Keratinocyte (primary cell): ENCODE measurements around the gene MYLK4. TPM values are rescaled to one million over a fixed set of nuclear protein-coding genes. Genes with fewer than 3 reads are reported as not detected.

Experiments
- DNase-seq: peaks from one replicate; pipeline ENCODE4 v3.0.0-alpha.2; 2011; ENCODE audit warnings: low read depth, missing footprints, low spot score
- FAIRE-seq: peaks from 2 replicates; lab custom pipeline; 2011; peaks lifted over from hg19 to GRCh38; lab: Jason Lieb, UNC
- H2AFZ ChIP-seq: 2 replicates; pipeline ENCODE4 v1.6.0; 2012; ENCODE audit warnings: low read length, control low read depth, inconsistent platforms; ENCODE audit not compliant: control insufficient read depth
- H3K27ac ChIP-seq: 2 replicates; pipeline ENCODE4 v1.5.1; 2011; ENCODE audit warnings: low read length; ENCODE audit not compliant: control insufficient read depth, insufficient read depth
- H3K27me3 ChIP-seq: 3 replicates; pipeline ENCODE4 v1.6.0; 2011; ENCODE audit warnings: low read length; ENCODE audit not compliant: control insufficient read depth, insufficient read depth; ENCODE audit errors: extremely low read depth
- H3K36me3 ChIP-seq, 2 experiments: 2 replicates in 1 of 2; 3 replicates in 1 of 2; pipeline ENCODE4 v1.5.1; 2011; ENCODE audit warnings: low read length in 2 of 2, mild to moderate bottlenecking in 1 of 2; ENCODE audit not compliant: control insufficient read depth in 2 of 2, insufficient read depth in 2 of 2; ENCODE audit errors: extremely low read depth in 1 of 2
- H3K4me1 ChIP-seq: 3 replicates; pipeline ENCODE4 v1.5.1; 2011; ENCODE audit warnings: low read length; ENCODE audit not compliant: control insufficient read depth, insufficient read depth; ENCODE audit errors: extremely low read depth
- H3K4me2 ChIP-seq: 3 replicates; pipeline ENCODE4 v1.6.0; 2011; ENCODE audit warnings: low read depth, low read length; ENCODE audit not compliant: control insufficient read depth, insufficient read depth; ENCODE audit errors: extremely low read depth
- H3K4me3 ChIP-seq, 3 experiments: fragments of 200-600 bp in 1 of 3; sonication (generic) in 1 of 3; 2 replicates in 2 of 3; 3 replicates in 1 of 3; pipeline ENCODE4 v1.5.1; 2011 to 2016; ENCODE audit warnings: low read length in 3 of 3, mild to moderate bottlenecking in 3 of 3, control low read depth in 2 of 3, inconsistent platforms in 1 of 3, low read depth in 1 of 3, mixed read lengths in 1 of 3, mixed run types in 1 of 3, moderate library complexity in 1 of 3; ENCODE audit not compliant: control insufficient read depth in 2 of 3, insufficient read depth in 2 of 3; ENCODE audit errors: extremely low read depth in 1 of 3
- H3K79me2 ChIP-seq: 2 replicates; pipeline ENCODE4 v1.6.0; 2012; ENCODE audit warnings: low read length; ENCODE audit not compliant: control insufficient read depth, insufficient read depth
- H3K9ac ChIP-seq: 3 replicates; pipeline ENCODE4 v1.6.0; 2011; ENCODE audit warnings: low read length; ENCODE audit not compliant: control insufficient read depth, insufficient read depth; ENCODE audit errors: extremely low read depth
- H3K9me1 ChIP-seq: 3 replicates; pipeline ENCODE4 v1.6.0; 2011; ENCODE audit warnings: low read length; ENCODE audit not compliant: control insufficient read depth, insufficient read depth; ENCODE audit errors: extremely low read depth
- H3K9me3 ChIP-seq: 2 replicates; pipeline ENCODE4 v1.5.1; 2012; ENCODE audit warnings: low read depth, low read length; ENCODE audit not compliant: control insufficient read depth
- H4K20me1 ChIP-seq: 3 replicates; pipeline ENCODE4 v1.6.0; 2011; ENCODE audit warnings: low read length; ENCODE audit not compliant: control insufficient read depth, insufficient read depth; ENCODE audit errors: extremely low read depth
- CTCF ChIP-seq, 3 experiments: IDR thresholded peaks in 1 of 3; conservative IDR thresholded peaks in 1 of 3; optimal IDR thresholded peaks in 1 of 3; 2 replicates in 2 of 3; 3 replicates in 1 of 3; pipeline versions ENCODE3 to v1.5.1; 2011; ENCODE audit warnings: low read length in 3 of 3, mild to moderate bottlenecking in 3 of 3, moderate library complexity in 2 of 3, control low read depth in 1 of 3, inconsistent platforms in 1 of 3; ENCODE audit not compliant: insufficient read depth in 2 of 3; ENCODE audit errors: extremely low read depth in 1 of 3
- EZH2 ChIP-seq: IDR thresholded peaks from one replicate; pipeline ENCODE4 v1.6.1; 2012; ENCODE audit warnings: inconsistent platforms, mild to moderate bottlenecking, low read length, moderate library complexity
- dilution Hi-C: fragments of 300-500 bp; cut with MboI; formaldehyde crosslinking; loops from one replicate; pipeline ENCODE4 v1.7.0; 2020; ENCODE audit warnings: low sequenced_read_pairs; ENCODE audit not compliant: extremely low pct_ligation_motif_present
- polyA plus RNA-seq, 5 experiments: library from polyadenylated mRNA; depleted of rRNA in 3 of 5; stranded (reverse) in 3 of 5; stranded (forward) in 1 of 5; unstranded in 1 of 5; fragments of >200 nt; gene quantifications; 1 replicate in 1 of 5; 2 replicates in 3 of 5; 3 replicates in 1 of 5; pipeline versions ENCODE4 v1.2.1 to v1.2.3, GENCODE V29; 2011 to 2012; ENCODE audit warnings: missing spikeins in 2 of 5, low read depth in 1 of 5, low replicate concordance in 1 of 5

MYLK4 gene
- polyA plus RNA-seq, 1 donor (not counting 4 experiments of a cell fraction or from before 2014, with no cell fraction given) = 0.31 TPM

- dilution Hi-C loops = no loop called here
- no peaks in the 10 kb centered on the region for H3K9me3 ChIP-seq
- H3K4me3 ChIP-seq = peak overlapping the region; percentile 59 to 91 (median 63)
- H3K36me3 ChIP-seq = peaks cover 9 to 21% of the 10 kb centered on the region in 2 experiments
- peaks cover 11% of the 10 kb centered on the region for H4K20me1 ChIP-seq
- TF ChIP-seq EZH2 (no peak), CTCF (optimal IDR thresholded peaks at IDR 0.05 in 1 of 3, IDR thresholded peaks at IDR 0.05 in 1 of 3, conservative IDR thresholded peaks at IDR 0.05 in 1 of 3; ENCODE audit: extremely low read depth in 1 of 3, insufficient read depth in 2 of 3, low read length in 3 of 3) (no peak)
- H3K79me2 ChIP-seq = peaks cover 63% of the 10 kb centered on the region
- DNase-seq = no peak
- peak overlapping the region; percentile 69 for H3K27ac ChIP-seq
- H3K27me3 ChIP-seq = no peaks in the 10 kb centered on the region
- FAIRE-seq = no peak
- peak overlapping the region; percentile 95 for H3K4me2 ChIP-seq
- peaks cover 22% of the 10 kb centered on the region for H3K4me1 ChIP-seq
- H3K9ac ChIP-seq = peak overlapping the region; percentile 86
- peaks cover 3% of the 10 kb centered on the region for H3K9me1 ChIP-seq
- H2AFZ ChIP-seq = no peak overlapping the region
These were observed 16.3 kb upstream of the MYLK4 start for GRCh38 chr6:2766767-2767656.

- H3K9me3 ChIP-seq = no peaks in the 10 kb centered on the region
- peak overlapping the region; percentile 59 to 91 (median 63) for H3K4me3 ChIP-seq
- dilution Hi-C loops = no loop called here
- peaks cover 7 to 18% of the 10 kb centered on the region in 2 experiments for H3K36me3 ChIP-seq
- FAIRE-seq = no peak
- H3K9me1 ChIP-seq = peaks cover 3% of the 10 kb centered on the region
- TF ChIP-seq CTCF (optimal IDR thresholded peaks at IDR 0.05 in 1 of 3, IDR thresholded peaks at IDR 0.05 in 1 of 3, conservative IDR thresholded peaks at IDR 0.05 in 1 of 3; ENCODE audit: extremely low read depth in 1 of 3, insufficient read depth in 2 of 3, low read length in 3 of 3) (no peak), EZH2 (no peak)
- peak overlapping the region; percentile 69 for H3K27ac ChIP-seq
- peaks cover 54% of the 10 kb centered on the region for H3K79me2 ChIP-seq
- peaks cover 22% of the 10 kb centered on the region for H3K4me1 ChIP-seq
- H3K9ac ChIP-seq = peak overlapping the region; percentile 86
- peak overlapping the region; percentile 68 for H2AFZ ChIP-seq
- no peaks in the 10 kb centered on the region for H3K27me3 ChIP-seq
- peak overlapping the region; percentile 95 for H3K4me2 ChIP-seq
- H4K20me1 ChIP-seq = peaks cover 10% of the 10 kb centered on the region
- DNase-seq = no peak
These were observed 15.4 kb upstream of the MYLK4 start for GRCh38 chr6:2765896-2766766.
